ENCODE results near the gene SSH2. TPM values are rescaled to one million over a fixed set of nuclear protein-coding genes. Genes with fewer than 3 reads are reported as not detected.
A peak's percentile ranks its signal among the peaks of the same experiment; 100 is the strongest.

Gene SSH2
- total RNA-seq, 1 experiment from 2014 or later = 14.6 TPM

- Histone ChIP-seq H2BK12ac (ENCODE audit: insufficient read length, low read depth, low read length) (no peak overlapping the region), H3K4me1 (ENCODE audit: insufficient read depth, low read length) (no peaks in the 10 kb centered on the region), H3K18ac (ENCODE audit: insufficient read length, low read depth, low read length) (no peak overlapping the region), H3K9me3 (ENCODE audit: control insufficient read depth, low read depth, low read length) (no peaks in the 10 kb centered on the region), H3K56ac (ENCODE audit: insufficient read length, low read depth, low read length) (no peak overlapping the region), H4K5ac (ENCODE audit: insufficient read length, low read depth, low read length) (no peak overlapping the region), H2BK120ac (ENCODE audit: low read depth, low read length, poor library complexity, severe bottlenecking) (no peak overlapping the region), H2BK5ac (ENCODE audit: insufficient read length, low read length) (no peak overlapping the region), H4K20me1 (ENCODE audit: control insufficient read depth, insufficient read depth, insufficient read length) (no peaks in the 10 kb centered on the region), H3K79me2 (ENCODE audit: insufficient read depth, low read length) (no peaks in the 10 kb centered on the region), H3K27me3 (ENCODE audit: insufficient read depth, low read length) (no peaks in the 10 kb centered on the region), H3K27ac (ENCODE audit: insufficient read length, low read depth, low read length) (no peak overlapping the region), H3T11ph (ENCODE audit: low read length) (no peak overlapping the region), H3K14ac (ENCODE audit: insufficient read depth, low read length) (no peak overlapping the region), H2AFZ (ENCODE audit: low read length) (no peak overlapping the region), H3K79me1 (ENCODE audit: insufficient read depth, low read depth, low read length, poor library complexity, severe bottlenecking) (no peaks in the 10 kb centered on the region), H3K23ac (ENCODE audit: insufficient read length, low read depth, low read length) (no peak overlapping the region), H4K8ac (replicated peaks; ENCODE audit: insufficient read length, low read depth, low read length) (no peak overlapping the region), H3K4ac (ENCODE audit: low read depth, low read length) (no peak overlapping the region), H4K91ac (ENCODE audit: insufficient read length, low read depth, low read length) (no peak overlapping the region), H2BK15ac (ENCODE audit: low read depth, low read length) (no peak overlapping the region), H2AK5ac (ENCODE audit: insufficient read length, low read length) (no peak overlapping the region), H3K9ac (ENCODE audit: extremely low read depth, insufficient read length, low read length) (no peak overlapping the region), H3K4me2 (ENCODE audit: insufficient read depth, insufficient read length, low read length) (no peak overlapping the region), H3K23me2 (ENCODE audit: insufficient read length, low read depth, low read length, poor library complexity, severe bottlenecking) (no peaks in the 10 kb centered on the region), H2BK20ac (ENCODE audit: low read depth, low read length, poor library complexity, severe bottlenecking) (no peak overlapping the region)
- WGBS (ENCODE audit: extremely low coverage, insufficient read length, low lambda C conversion rate) = no CpG with 5 or more reads among the region's 29 CpGs
- Mint-ChIP-seq H3K4me1 (peaks cover 0 to 12% of the 10 kb centered on the region in 2 experiments; a peak in 2 of 4 replicates), H3K27ac (no peak overlapping the region; a peak in 1 of 7 replicates), H3K9me3 (no peaks in the 10 kb centered on the region; a peak in 1 of 5 replicates), H3K36me3 (ENCODE audit: insufficient read depth in 1 of 3, low read depth in 3 of 3) (peaks cover 2 to 8% (median 7%) of the 10 kb centered on the region in 3 experiments; a peak in 4 of 7 replicates), H3K27me3 (ENCODE audit: low read depth) (peaks cover 11% of the 10 kb centered on the region), H3K4me3 (no peak overlapping the region)
- TF ChIP-seq CTCF (conservative IDR thresholded peaks at IDR 0.05) = no peak
- peak; percentile 31 for DNase-seq
These were observed 322.4 kb downstream of the SSH2 start for GRCh38 chr17:29607557-29608195.

Data from H9 (cell line).